ENCODE measurements around the gene PRKN. TPM values are rescaled to one million over a fixed set of nuclear protein-coding genes. Genes with fewer than 3 reads are reported as not detected.

Gene PRKN
- total RNA-seq, 1 experiment from 2014 or later, result 2.0 TPM

GRCh38 chr6:161951126-161951525 lies 776.4 kb downstream of the PRKN start:
- no peak for TF ChIP-seq CTCF (conservative IDR thresholded peaks at IDR 0.05)
- H2BK120ac ChIP-seq (ENCODE audit: low read depth, low read length, poor library complexity, severe bottlenecking), result no peak overlapping the region
- H3K4me1 Mint-ChIP-seq, result peaks cover 22 to 28% of the 10 kb centered on the region in 2 experiments
- H2AFZ ChIP-seq (ENCODE audit: low read length), result no peak overlapping the region
- peaks cover 9 to 12% of the 10 kb centered on the region in 2 experiments for H3K9me3 Mint-ChIP-seq
- H4K5ac ChIP-seq (ENCODE audit: insufficient read length, low read depth, low read length), result no peak overlapping the region
- no peak overlapping the region for H3K23ac ChIP-seq (ENCODE audit: insufficient read length, low read depth, low read length)
- no peaks in the 10 kb centered on the region for H4K20me1 ChIP-seq (ENCODE audit: control insufficient read depth, insufficient read depth, insufficient read length)
- H3K4me1 ChIP-seq (ENCODE audit: insufficient read depth, low read length), result no peaks in the 10 kb centered on the region; the same call in 1 of the 2 replicates
- no peaks in the 10 kb centered on the region for H3K79me1 ChIP-seq (ENCODE audit: insufficient read depth, low read depth, low read length, poor library complexity, severe bottlenecking)
- no peak overlapping the region for H3K4me3 Mint-ChIP-seq
- no peak overlapping the region for H2BK5ac ChIP-seq (ENCODE audit: insufficient read length, low read length)
- peaks cover 14% of the 10 kb centered on the region for H3K27me3 Mint-ChIP-seq (ENCODE audit: low read depth)
- H3K36me3 Mint-ChIP-seq (ENCODE audit: insufficient read depth in 1 of 3, low read depth in 3 of 3), result peaks cover 5 to 13% (median 8%) of the 10 kb centered on the region in 3 experiments
- H3K56ac ChIP-seq (ENCODE audit: insufficient read length, low read depth, low read length), result no peak overlapping the region
- H3K18ac ChIP-seq (ENCODE audit: insufficient read length, low read depth, low read length), result no peak overlapping the region
- peaks cover 5% of the 10 kb centered on the region for H3K9me3 ChIP-seq (ENCODE audit: control insufficient read depth, low read depth, low read length)
- H3K27ac ChIP-seq (ENCODE audit: insufficient read length, low read depth, low read length), result no peak overlapping the region
- peak overlapping the region in 1 of 3 experiments; percentile 64; a peak in 2 of 7 replicates for H3K27ac Mint-ChIP-seq
- no peak overlapping the region for H3K14ac ChIP-seq (ENCODE audit: insufficient read depth, low read length)
- no peak overlapping the region for H2BK15ac ChIP-seq (ENCODE audit: low read depth, low read length)
- H4K91ac ChIP-seq (ENCODE audit: insufficient read length, low read depth, low read length), result no peak overlapping the region
- no peaks in the 10 kb centered on the region for H3K27me3 ChIP-seq (ENCODE audit: insufficient read depth, low read length)
- no peak overlapping the region for H3K9ac ChIP-seq (ENCODE audit: extremely low read depth, insufficient read length, low read length)
- no CpG with 5 or more reads among the region's 2 CpGs for WGBS (ENCODE audit: extremely low coverage, insufficient read length, low lambda C conversion rate)
- H3K4ac ChIP-seq (ENCODE audit: low read depth, low read length), result no peak overlapping the region
- H4K8ac ChIP-seq (replicated peaks; ENCODE audit: insufficient read length, low read depth, low read length), result no peak overlapping the region
- H3K79me2 ChIP-seq (ENCODE audit: insufficient read depth, low read length), result no peaks in the 10 kb centered on the region
- no peak overlapping the region for H2BK12ac ChIP-seq (ENCODE audit: insufficient read length, low read depth, low read length)
- no peak for DNase-seq
- no peak overlapping the region for H2BK20ac ChIP-seq (ENCODE audit: low read depth, low read length, poor library complexity, severe bottlenecking)
- H3K23me2 ChIP-seq (ENCODE audit: insufficient read length, low read depth, low read length, poor library complexity, severe bottlenecking), result no peaks in the 10 kb centered on the region
- H3K4me2 ChIP-seq (ENCODE audit: insufficient read depth, insufficient read length, low read length), result no peak overlapping the region
- H2AK5ac ChIP-seq (ENCODE audit: insufficient read length, low read length), result no peak overlapping the region
- no peak overlapping the region for H3T11ph ChIP-seq (ENCODE audit: low read length)
